22Rv1 (cell line): ENCODE data around the gene ESYT2.

Experiments used
- H3K27ac ChIP-seq: fragments of 450-650 bp; 2 replicates; pipeline ENCODE4 v1.5.1; 2017
- CTCF ChIP-seq: fragments of 450-650 bp; IDR thresholded peaks from 2 replicates; pipeline ENCODE4 v1.5.1; 2017; ENCODE audit warnings: mild to moderate bottlenecking
- ZFX ChIP-seq: fragments of 450-650 bp; IDR thresholded peaks from 2 replicates; pipeline ENCODE4 v1.6.1; 2017; ENCODE audit warnings: antibody characterized with exemption, borderline replicate concordance

Gene ESYT2

GRCh38 chr7:158812684-158813083, 16.6 kb downstream of the ESYT2 start:
- TF ChIP-seq CTCF = no peak
- TF ChIP-seq ZFX = no peak
- H3K27ac ChIP-seq = no peak overlapping the region

- no peak overlapping the region for H3K27ac ChIP-seq
Observed at GRCh38 chr7:158811894-158812293, 17.4 kb downstream of the ESYT2 start.

GRCh38 chr7:158811461-158811860, 17.8 kb downstream of the ESYT2 start:
- TF ChIP-seq ZFX (no peak), CTCF (no peak)
- no peak overlapping the region for H3K27ac ChIP-seq

More at GRCh38 chr7:158811894-158812293, 17.4 kb downstream of the ESYT2 start:
- no peak for TF ChIP-seq CTCF
- no peak for TF ChIP-seq ZFX

GRCh38 chr7:158810846-158811245, 18.5 kb downstream of the ESYT2 start:
- no peak for TF ChIP-seq ZFX
- no peak overlapping the region for H3K27ac ChIP-seq

- no peak overlapping the region for H3K27ac ChIP-seq
- TF ChIP-seq CTCF (no peak), ZFX (no peak)
Observed at GRCh38 chr7:158809596-158809995, 19.7 kb downstream of the ESYT2 start.

- H3K27ac ChIP-seq = no peak overlapping the region
- no peak for TF ChIP-seq ZFX
Observed at GRCh38 chr7:158808126-158808525, 21.2 kb downstream of the ESYT2 start.

- TF ChIP-seq ZFX (no peak), CTCF (no peak)
- no peak overlapping the region for H3K27ac ChIP-seq
Observed at GRCh38 chr7:158805937-158806336, 23.4 kb downstream of the ESYT2 start.

- TF ChIP-seq CTCF = no peak
- TF ChIP-seq ZFX = no peak
- H3K27ac ChIP-seq = no peak overlapping the region
Observed at GRCh38 chr7:158805414-158805813, 23.9 kb downstream of the ESYT2 start.
